GM20000 (cell line): Measurements from ENCODE around the gene MTA2.
"Not testable (repeated sequence)": the region's sequence is repeated elsewhere in the genome, so short reads cannot be mapped to it uniquely, and the experiment has no call there.

ENCODE experiments used
- DNase-seq: peaks from one replicate; pipeline ENCODE4 v3.0.0; 2012; ENCODE audit warnings: low spot score
- CTCF ChIP-seq: IDR thresholded peaks from 2 replicates; pipeline ENCODE4 v1.5.1; 2012; ENCODE audit warnings: mild to moderate bottlenecking, control low read depth; ENCODE audit errors: extremely low read depth, missing control alignments

The MTA2 gene

DNA sequence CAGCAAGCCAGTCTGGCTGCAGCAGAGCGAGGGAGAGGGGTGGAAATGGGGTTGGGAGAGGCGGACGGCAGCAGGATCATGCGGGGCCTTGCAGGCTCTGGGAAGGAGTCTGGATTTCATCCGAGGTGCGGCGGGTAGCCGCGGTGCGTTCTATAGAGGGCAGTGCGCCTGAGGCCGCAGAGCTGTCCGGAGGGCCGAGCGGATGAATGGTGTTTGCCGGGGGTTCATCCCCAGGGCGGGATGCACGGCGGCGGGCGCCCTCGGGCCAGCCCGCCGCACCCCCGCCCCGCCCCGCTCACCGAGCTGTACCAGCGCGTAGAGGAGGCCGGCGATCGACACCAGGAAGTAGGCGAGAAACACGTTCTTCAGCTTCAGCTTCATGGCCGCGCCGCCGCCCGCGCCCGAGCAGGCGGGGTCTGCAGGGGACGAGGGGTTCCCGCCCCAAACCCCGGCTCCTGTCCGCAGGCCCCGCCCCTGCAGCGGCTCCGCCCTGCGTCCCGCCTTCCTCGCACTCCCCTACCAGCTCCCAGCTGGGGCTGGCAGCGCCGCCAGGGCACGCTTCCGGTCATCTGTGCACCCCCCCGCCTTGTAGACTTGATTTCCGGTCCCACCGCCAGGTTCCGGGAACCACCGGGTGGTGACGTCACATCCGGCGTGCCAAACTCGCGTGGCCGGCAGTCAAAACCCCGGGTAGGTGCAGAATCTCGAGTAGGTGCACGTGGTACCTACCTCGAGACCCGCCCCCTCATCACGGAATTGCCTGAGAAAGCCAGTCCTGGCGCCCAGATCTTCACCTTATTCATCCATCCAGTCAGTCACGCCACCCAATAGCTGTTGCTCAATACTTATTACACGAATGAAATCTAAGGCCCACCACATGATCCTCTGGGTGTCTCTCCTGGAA is 20.2 kb upstream of the MTA2 start, which contains the start of gene B3GAT3:
Gene B3GAT3 (minus strand): TSS at position 420 of the 904 bp plus-strand sequence. CDS start 39 bp downstream, at position 381.
- peak; percentile 98 for DNase-seq
- no peak for TF ChIP-seq CTCF

DNA sequence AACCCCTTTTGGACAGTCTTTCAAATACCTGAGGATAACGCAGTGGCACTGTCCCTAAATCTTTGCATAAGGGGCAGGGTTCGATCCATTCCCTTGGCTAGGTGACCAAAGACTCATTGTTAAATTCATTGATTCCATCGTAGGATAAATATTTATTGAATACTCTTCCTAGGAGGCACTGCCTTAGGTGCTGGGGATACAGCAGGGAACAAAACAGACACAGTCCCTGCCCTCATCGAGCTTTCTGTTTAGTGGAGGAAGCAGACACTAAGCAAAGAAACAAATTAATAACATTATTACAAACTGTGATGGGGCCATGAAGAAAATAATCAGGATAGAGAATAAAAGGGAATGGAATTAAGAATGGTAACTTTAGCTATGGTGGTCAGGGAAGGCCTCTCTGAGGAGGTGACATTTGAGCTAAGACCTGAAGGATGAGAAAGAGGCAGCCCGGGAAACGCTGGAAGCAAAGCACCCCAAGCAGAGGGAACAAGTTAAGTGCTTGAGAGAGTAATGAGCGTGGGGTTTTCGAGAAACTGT is 19.4 kb upstream of the MTA2 start:
- no peak for TF ChIP-seq CTCF
- no peak for DNase-seq

GRCh38 chr11:62616957-62617356 is 15.3 kb upstream of the MTA2 start:
- not testable (repeated sequence) for DNase-seq

DNA sequence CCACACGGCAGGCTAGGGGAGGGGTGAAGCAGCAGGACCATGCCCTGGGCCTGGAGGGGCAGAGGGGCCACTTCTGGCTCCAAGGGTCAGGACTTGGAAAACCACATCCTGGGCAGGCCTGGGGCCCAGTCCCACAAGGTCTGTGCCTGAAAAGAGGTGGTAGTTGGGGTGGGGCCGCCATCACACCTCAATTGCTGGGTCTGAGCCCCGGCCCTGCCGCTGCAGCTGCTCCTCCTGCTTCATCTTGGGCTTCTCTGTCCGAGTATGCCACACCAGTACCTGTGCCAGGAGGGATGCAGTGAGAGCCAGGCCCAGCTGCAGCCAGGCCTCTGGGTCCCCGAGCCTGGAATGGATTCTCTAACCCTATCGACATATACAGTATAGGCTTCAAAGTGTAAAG is 13.9 kb upstream of the MTA2 start:
- DNase-seq: no peak
- no peak for TF ChIP-seq CTCF

- DNase-seq: no peak
- no peak for TF ChIP-seq CTCF
These were observed 12.6 kb upstream of the MTA2 start for GRCh38 chr11:62614275-62614674.

GRCh38 chr11:62613291-62613778 is 11.7 kb upstream of the MTA2 start:
- no peak for TF ChIP-seq CTCF
- DNase-seq: no peak

DNA sequence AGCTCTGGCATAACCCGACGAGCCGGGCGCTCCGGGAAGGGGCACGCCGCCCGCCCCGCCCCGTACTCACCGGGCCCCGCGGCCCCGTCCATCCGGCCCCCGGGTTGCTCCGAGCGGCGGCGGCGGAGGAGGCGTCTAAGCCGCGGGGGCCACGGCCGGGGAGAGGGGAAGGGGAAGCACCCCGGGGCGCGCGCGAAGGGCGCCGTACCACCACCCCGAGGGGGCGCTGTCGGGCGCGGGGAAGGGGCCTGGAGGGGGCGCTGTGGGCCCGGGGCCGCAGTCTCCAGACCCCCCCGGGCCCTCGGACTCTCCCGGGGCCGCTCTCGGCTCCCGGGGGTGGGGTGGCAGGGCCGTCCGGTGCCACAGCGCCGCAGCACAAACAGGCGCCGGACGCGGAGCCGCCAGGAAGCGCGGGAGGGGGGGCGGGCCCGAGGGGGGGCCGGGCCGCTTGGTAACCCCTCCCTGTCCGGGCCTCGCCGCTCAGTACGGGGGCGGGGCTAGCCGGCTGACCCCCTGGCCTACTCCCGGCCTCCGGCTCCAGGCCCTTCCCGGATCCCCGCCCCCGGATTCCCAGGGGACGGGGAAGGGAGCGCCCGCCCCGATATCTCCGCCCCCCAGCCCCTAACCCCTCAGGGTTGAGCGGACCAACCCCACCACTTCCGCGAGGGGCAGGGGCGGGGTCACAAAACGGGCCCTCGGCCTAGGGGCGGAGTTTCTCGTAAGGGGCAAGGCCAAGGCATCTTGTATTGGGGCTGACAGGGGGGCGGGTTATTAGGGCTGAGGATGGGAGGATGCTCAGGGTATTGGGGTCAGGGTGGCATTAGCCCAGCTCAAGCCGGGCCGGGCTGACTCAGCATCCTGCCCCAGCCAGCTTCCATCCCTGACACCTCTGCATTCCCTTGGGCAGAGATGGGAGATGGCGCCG is 11.0 kb upstream of the MTA2 start, which contains the start of the genes EML3 and ROM1:
Gene EML3 (minus strand): TSS at position 410 of the 925 bp plus-strand sequence. CDS start 318 bp downstream, at position 92.
Gene ROM1 (plus strand): TSS at position 892 of the 925 bp plus-strand sequence. CDS start 25 bp downstream, at position 917.
- DNase-seq: peak; percentile 96
- TF ChIP-seq CTCF: peak; percentile 82
